Stimulated activated naive CD4-positive, alpha-beta T cell (primary cell): ENCODE data around the gene AKT3.

ENCODE experiments used
- DNase-seq, 6 experiments: peaks; one replicate each; lab custom pipeline; 2025; lab: John Stamatoyannopoulos, UW

AKT3 gene

DNA sequence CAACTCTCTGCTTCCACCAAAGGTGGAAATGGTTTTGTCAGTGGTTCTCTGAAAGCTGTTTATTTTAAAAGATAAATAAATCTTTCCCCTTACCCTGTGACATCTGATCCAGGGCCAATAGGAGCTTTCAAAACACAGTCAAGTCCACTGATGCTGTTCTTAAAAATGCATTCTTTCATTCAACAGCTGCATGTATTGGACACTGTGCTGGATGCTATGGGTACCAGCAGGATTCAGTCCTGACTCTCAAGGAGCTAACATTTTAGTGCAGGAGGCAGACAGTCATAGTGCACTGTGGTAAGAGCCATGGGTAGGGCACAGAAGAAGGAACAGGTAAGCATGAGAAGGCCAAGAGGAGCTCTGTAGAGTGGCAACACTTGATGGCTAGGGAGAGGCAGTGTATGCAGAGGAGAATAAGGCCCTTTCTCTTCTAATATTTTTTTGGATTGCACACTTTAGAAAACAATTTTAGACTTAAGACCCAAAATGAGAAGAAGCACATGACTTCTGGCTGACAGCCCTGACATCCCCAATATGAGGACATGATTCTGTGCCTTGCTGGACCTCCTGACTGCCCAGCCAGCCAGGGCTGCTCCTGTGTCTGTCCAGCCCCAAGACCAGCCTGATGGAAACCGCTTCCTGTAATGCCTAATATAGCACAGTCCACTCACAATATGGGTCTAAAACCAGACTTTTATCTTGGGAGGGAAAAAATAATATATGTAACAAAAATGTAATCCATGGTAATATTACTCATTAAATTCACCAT lies 386.9 kb downstream of the AKT3 start:
- DNase-seq: no peak

DNA sequence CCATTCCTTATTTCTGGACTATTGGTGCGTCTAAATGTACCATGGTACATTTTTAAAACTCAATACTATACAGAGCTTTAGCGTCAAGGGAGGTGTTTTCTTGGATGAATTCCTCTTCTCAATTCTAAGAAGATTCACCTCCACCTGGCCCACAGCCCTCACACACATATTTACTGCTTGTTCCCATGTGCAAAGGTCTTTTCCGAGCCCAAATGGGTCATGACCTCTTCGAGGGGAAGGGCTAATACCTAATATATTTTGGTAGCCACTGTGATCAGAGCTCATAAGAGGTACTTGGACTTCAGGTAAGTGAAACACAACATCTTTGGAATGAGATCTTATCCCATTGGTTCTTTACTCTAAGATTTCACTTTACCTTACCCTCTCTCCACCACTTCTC lies 388.3 kb downstream of the AKT3 start:
- no peak for DNase-seq

DNA sequence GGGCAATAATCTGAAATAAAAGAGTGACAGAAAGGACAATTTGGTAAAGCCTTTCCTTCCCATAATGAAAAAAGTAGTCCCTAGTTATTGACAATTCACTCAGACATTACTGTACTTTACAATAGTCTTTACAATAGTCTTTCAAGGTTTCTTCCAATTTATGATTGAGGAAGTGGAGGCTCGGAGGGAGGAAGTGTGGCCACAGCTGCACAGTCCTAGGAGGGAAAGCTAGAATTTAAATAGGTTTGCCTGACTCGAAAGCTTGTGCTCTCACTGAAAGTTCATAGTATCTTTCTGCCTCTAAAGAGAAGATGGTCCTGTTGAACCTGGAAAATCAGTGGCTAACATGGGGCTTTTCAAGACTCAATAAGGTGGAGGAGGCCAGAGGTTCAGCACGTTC lies 391.0 kb downstream of the AKT3 start:
- no peak for DNase-seq

DNA sequence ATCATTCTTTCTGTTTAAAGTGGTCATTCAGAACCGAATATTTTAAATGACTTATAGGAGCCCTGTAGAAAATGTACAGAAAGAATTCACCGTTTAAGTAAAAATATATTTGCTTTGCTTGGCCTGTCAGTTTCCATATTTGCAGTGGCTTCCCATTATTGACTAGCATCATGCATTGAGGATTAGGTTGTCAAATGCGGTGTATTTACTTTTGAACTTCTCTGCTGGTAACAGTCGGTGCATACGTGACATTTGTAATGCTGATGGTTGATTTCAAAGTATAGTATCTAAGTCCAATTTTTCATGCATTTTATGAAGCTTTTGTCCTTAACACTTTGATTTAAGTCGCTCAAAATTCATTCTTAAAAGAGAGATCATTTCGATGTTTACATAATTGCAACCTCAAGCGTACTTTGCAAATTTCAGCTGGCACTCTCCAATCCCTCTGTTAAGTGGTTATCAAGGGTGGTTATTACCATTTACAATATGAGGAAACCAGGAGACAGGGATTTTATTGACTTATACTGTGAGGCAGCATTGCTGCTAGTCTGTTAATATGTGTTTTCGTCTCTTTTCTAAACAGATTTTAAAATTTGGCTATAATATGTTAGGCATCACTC lies 392.6 kb downstream of the AKT3 start:
- no peak for DNase-seq

DNA sequence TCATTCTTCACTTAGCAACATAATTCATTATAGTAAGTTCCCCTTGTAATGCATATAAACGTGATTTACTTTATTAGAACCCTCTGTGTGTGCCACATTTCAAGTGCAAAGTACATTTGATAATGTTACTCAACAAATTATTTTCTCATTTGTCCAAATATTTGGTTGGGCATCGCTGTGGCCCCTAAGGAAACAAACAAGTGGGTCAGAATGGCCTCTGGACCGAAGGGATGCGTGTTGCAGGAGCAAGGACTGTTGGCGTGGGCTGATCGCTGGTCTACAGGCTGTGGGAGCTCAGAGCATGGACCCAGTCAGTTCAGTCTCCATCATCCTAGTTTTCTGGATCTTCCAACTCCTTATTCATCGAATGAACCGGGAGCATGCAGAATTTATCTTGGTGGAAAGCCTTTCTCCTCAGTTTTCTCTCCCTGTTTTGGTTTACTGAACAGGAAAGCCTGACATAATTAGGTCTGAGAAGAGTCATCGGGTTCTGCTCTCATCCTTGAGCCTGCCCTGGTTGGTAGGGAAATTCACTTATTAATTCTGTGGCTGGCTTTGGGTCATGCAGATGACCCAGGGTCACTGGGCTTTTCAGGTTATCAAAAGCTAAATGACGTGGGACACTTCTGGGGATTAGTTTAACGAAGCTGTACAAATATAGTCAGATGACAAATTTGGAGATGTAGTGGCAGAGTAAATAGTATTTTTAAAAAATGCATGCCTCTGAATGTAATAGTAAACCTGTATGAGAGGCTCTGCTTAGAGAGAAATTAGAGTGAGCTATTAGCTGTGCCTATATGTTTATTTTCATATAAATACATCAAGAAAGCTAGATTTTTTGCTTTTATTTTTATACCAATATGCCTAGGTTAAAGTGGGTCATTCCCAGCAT lies 394.0 kb downstream of the AKT3 start:
- DNase-seq: no peak

DNA sequence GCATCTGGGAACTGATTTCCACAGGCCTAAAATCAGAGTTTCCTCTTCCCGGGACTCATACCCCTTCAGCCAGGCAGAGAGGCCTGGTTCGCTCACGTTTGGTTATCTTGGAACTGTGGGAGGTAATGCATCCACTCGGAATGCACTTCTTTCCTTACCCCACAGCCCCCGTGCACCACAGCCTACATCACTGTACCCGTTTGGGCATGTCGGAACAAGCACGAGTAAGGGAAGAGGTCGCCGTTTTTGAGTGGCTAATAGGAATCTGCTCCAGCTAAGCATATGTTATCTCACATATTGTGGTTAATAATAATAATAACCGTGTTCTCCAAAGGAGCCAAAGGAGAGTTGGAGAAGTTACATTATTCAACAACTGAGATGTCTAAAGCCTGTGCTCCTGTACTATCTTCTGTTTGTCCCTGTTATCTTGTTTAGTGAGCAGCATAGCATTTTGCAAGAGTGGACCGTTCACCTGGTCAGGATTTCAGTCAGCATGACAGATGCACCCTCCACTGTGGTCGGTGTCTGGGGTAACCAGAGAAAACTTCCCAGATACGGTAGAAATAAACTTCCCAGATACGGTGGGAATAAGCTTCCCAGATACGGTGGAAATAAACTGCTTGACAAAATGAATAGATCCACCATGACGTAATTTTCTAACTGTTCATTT lies 395.6 kb downstream of the AKT3 start:
- DNase-seq: no peak

DNA sequence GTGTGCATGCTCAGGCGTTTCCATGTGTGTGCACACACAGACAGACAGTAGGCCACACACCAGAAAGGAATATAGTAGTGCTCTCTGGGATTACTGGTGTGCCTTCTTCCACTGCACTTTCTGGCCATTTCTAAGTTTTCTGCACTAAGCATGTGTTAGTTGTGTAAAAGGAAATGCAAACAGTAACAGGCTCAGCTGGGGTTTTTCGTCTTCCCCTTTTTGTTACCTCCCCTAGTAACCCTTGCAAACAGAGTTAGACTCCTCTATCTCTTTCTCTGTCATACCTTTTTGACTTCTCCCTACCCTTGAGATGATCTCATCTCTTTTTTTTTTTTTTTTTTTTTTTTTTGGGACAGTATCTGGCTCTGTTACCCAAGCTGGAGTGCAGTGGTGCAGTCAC lies 398.0 kb downstream of the AKT3 start:
- DNase-seq: no peak

DNA sequence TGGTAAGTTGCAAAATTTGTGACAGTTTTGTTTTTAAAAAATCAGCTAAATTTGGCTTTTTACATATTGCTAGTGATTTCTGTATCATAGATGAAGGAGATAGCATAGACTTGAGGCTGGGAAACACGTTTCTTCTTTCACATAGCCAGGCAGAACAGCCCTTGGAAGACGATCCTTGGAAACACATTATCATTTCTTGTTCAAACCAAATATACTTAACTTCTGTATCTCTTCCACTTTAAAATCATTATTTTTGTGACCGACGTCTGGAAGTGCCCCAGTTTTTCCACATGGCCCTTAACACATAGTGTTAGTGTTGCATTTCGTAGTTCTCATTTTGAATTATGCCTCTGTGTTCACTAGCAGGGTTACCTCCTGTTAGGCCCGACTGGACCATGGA lies 400.7 kb downstream of the AKT3 start:
- no peak for DNase-seq

DNA sequence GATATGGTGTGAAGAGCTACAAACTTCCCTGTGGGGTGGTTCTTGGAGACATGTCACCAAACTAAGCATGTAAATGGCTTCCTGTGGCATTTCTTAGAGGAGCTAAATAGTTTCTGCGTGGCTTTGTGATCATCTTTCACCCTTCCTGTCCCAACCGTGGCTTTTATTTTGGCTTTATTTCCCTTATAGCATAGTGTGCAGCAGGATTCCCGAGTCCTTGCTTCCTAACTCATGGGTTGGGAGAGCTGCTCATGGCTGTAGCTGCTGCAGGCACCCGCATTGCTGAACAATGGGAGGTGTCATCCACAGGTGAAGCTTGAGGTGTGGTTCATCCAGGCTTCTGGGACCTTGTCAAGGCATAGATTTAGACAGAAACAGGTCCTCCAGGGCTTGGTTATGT lies 402.2 kb downstream of the AKT3 start:
- DNase-seq: no peak

DNA sequence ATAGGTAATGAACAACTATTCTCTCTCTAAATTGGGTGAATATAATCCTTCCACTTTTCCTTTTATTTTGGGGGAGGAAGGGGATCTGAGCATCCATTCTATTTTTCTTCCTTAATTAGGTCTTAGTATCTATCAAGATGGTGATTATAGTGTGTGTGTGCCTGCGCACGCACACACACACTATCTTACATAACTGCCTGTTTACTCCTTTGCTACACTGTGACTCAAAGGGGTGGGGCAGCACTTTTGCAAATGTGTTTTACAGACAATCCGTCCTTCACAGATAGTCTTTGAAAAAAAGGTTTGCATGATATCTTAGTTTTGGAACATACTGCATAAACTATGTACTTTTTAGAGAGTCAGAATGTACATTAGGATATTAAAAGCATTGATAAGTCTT lies 402.7 kb downstream of the AKT3 start:
- DNase-seq: no peak

DNA sequence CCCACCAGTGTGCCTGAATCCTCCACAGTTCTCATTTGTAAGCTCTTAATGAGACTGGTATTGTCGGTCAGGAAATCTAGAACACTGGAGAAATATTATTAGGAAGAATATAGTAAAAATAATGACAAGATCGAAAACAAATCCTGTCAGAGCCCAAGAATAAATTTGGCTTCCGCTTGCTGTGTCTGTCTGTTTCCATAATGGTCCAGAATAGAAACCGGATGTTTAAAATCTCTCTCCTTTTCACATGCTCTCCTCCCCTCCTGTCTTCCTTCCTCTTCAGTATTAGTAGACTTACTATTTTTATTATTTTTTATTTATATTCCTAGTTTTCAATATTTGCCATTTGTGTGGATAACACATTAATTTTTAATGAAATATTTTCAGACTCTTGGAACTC lies 406.5 kb downstream of the AKT3 start:
- no peak for DNase-seq

DNA sequence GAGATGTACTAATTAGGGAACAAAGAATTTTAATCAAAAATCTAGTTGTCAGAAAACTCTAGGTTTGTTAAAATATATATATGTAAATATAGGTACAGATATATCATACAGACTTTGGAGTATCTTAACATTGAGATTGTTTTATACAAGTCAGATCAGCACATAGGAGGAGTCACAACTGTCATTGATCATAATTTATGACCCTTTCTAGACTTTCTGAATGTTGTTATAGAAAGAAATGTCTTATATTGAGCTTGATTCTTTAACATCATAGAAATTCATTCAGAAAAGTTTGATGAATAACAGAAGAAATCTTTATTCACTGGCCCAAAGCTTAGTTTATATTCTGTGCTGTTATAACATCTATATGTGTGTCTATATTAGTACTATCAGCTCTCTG lies 408.4 kb downstream of the AKT3 start:
- DNase-seq: no peak

DNA sequence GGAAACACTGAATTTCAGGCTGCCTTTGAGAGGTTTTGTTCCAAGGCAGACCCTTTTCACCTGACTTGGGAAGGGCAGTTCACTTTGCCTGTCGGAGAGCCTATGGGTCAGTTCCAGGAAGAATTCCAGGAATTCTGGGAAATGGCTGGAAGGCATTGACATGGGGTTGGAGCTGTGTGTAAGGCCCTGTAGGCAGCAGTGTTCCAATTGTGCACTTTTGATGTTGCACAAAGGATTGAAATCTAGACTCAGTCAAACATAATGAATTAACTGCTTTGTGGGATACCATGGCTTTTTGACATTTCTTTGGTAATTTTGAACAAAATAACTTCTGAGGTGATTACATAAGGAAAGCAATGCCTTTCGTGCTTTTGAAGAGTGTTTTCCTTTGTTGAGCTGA lies 409.6 kb downstream of the AKT3 start:
- no peak for DNase-seq

DNA sequence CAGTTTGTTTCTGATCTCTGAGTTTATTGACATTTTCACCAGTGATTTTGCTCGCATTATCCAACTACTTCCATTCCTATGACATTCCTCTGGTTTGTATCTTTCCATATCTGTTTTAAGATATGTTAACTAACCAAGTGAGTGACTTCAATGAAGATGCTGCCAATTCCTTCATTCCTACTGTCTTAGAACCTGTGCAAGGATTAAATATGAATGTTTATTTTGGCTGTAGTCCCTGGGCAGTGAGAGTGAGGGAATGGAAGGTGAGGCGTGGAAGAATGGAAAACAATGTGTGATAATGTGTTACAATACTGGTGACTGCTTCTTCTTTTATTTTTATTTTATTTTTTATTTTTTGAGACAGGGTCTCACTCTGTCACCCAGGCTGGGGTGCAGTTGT lies 411.2 kb downstream of the AKT3 start:
- no peak for DNase-seq
